ENCODE measurements around the gene PPTC7. TPM values are rescaled to one million over a fixed set of nuclear protein-coding genes. Genes with fewer than 3 reads are reported as not detected.
"Not testable (repeated sequence)": the region's sequence is repeated elsewhere in the genome, so short reads cannot be mapped to it uniquely, and the experiment has no call there.

Gene PPTC7
- total RNA-seq (2014; rRNA removed; shearing (Covaris generic)), result 1.8 and 3.0 TPM in 2 replicates

GRCh38 chr12:110583137-110584059, at the start of gene PPTC7:
Gene PPTC7, minus strand, starts transcription at chr12:110583318. Its CDS starts 287 bp downstream, at chr12:110583031.
- DNase-seq (ENCODE audit: low read depth), result peak; percentile 90

- DNase-seq (ENCODE audit: low read depth), result no peak
Measured at GRCh38 chr12:110627500-110628195, 44.5 kb upstream of the PPTC7 start.

- no peak for DNase-seq (ENCODE audit: low read depth)
Measured at GRCh38 chr12:110622582-110622981, 39.5 kb upstream of the PPTC7 start.

GRCh38 chr12:110619534-110619953, 36.4 kb upstream of the PPTC7 start:
- DNase-seq (ENCODE audit: low read depth), result no peak

- no peak for DNase-seq (ENCODE audit: low read depth)
Measured at GRCh38 chr12:110616471-110617115, 33.5 kb upstream of the PPTC7 start.

GRCh38 chr12:110615171-110615570, 32.1 kb upstream of the PPTC7 start:
- no peak for DNase-seq (ENCODE audit: low read depth)

- DNase-seq (ENCODE audit: low read depth), result peak; percentile 91
Measured at GRCh38 chr12:110613771-110614684, 30.9 kb upstream of the PPTC7 start, which contains the start of gene TCTN1. Gene TCTN1, plus strand, starts transcription at chr12:110614129. Its CDS starts 54 bp downstream, at chr12:110614183.

- DNase-seq (ENCODE audit: low read depth), result no peak
Measured at GRCh38 chr12:110613071-110613770, 30.1 kb upstream of the PPTC7 start.

- DNase-seq (ENCODE audit: low read depth), result no peak
Measured at GRCh38 chr12:110606253-110606611, 23.1 kb upstream of the PPTC7 start.

GRCh38 chr12:110602085-110602814, 19.1 kb upstream of the PPTC7 start:
- peak; percentile 53 for DNase-seq (ENCODE audit: low read depth)

GRCh38 chr12:110600254-110600653, 17.1 kb upstream of the PPTC7 start:
- peak; percentile 52 for DNase-seq (ENCODE audit: low read depth)

GRCh38 chr12:110599334-110599733, 16.2 kb upstream of the PPTC7 start:
- no peak for DNase-seq (ENCODE audit: low read depth)

GRCh38 chr12:110597885-110598284, 14.8 kb upstream of the PPTC7 start:
- no peak for DNase-seq (ENCODE audit: low read depth)

GRCh38 chr12:110592919-110593318, 9.8 kb upstream of the PPTC7 start:
- DNase-seq (ENCODE audit: low read depth), result not testable (repeated sequence)

- DNase-seq (ENCODE audit: low read depth), result no peak
Measured at GRCh38 chr12:110592078-110592477, 9.0 kb upstream of the PPTC7 start.

- no peak for DNase-seq (ENCODE audit: low read depth)
Measured at GRCh38 chr12:110591451-110592051, 8.4 kb upstream of the PPTC7 start.

- DNase-seq (ENCODE audit: low read depth), result peak; percentile 69
Measured at GRCh38 chr12:110590806-110591326, 7.7 kb upstream of the PPTC7 start.

GRCh38 chr12:110590059-110590458, 6.9 kb upstream of the PPTC7 start:
- DNase-seq (ENCODE audit: low read depth), result no peak

- not testable (repeated sequence) for DNase-seq (ENCODE audit: low read depth)
Measured at GRCh38 chr12:110587102-110587501, 4.0 kb upstream of the PPTC7 start.
